HEK293 (cell line): ENCODE measurements around the gene ZNF513.

Experiments used
- BCL11A ChIP-seq: fragments of 450-650 bp; formaldehyde crosslinking; IDR thresholded peaks from 2 replicates; pipeline ENCODE4 v1.5.1; 2016; ENCODE audit warnings: low read depth, missing biosample characterization, missing genetic modification characterization
- HOXD13 ChIP-seq: sonication (generic); formaldehyde crosslinking; IDR thresholded peaks from 2 replicates; pipeline ENCODE4 v1.8.0; 2022; ENCODE audit warnings: missing genetic modification reagents, borderline replicate concordance
- KLF8 ChIP-seq: fragments of 450-650 bp; formaldehyde crosslinking; IDR thresholded peaks from 2 replicates; pipeline ENCODE4 v1.5.1; 2016; ENCODE audit warnings: missing biosample characterization, missing genetic modification characterization
- PRDM10 ChIP-seq: fragments of 450-650 bp; formaldehyde crosslinking; IDR thresholded peaks from 2 replicates; pipeline ENCODE4 v1.5.1; 2016; ENCODE audit warnings: missing biosample characterization, missing genetic modification characterization
- SETDB1 ChIP-seq: IDR thresholded peaks from one replicate; pipeline ENCODE4 v1.6.1; 2017; ENCODE audit warnings: mild to moderate bottlenecking, low read length, moderate library complexity, mixed read lengths; ENCODE audit not compliant: insufficient read length
- SP7 ChIP-seq: fragments of 450-650 bp; formaldehyde crosslinking; IDR thresholded peaks from 2 replicates; pipeline ENCODE4 v1.5.1; 2016; ENCODE audit warnings: missing biosample characterization, missing genetic modification characterization
- YY1 ChIP-seq: fragments of 450-650 bp; formaldehyde crosslinking; IDR thresholded peaks from 2 replicates; pipeline ENCODE4 v1.5.1; 2018; ENCODE audit warnings: missing biosample characterization, missing genetic modification characterization
- YY2 ChIP-seq: fragments of 450-650 bp; formaldehyde crosslinking; IDR thresholded peaks from 2 replicates; pipeline ENCODE4 v1.5.1; 2016; ENCODE audit warnings: missing biosample characterization, missing genetic modification characterization
- ZBTB20 ChIP-seq: fragments of 450-650 bp; formaldehyde crosslinking; IDR thresholded peaks from 2 replicates; pipeline ENCODE4 v1.5.1; 2016; ENCODE audit warnings: missing biosample characterization, missing genetic modification characterization
- ZBTB21 ChIP-seq: fragments of 450-650 bp; formaldehyde crosslinking; IDR thresholded peaks from 2 replicates; pipeline ENCODE4 v1.5.1; 2017; ENCODE audit warnings: missing biosample characterization, missing genetic modification characterization
- ZNF112 ChIP-seq: fragments of 450-650 bp; formaldehyde crosslinking; IDR thresholded peaks from 2 replicates; pipeline ENCODE4 v1.5.0; 2017; ENCODE audit warnings: missing biosample characterization, missing genetic modification characterization
- ZNF138 ChIP-seq: fragments of 450-650 bp; formaldehyde crosslinking; IDR thresholded peaks from 2 replicates; pipeline ENCODE4 v1.5.1; 2016; ENCODE audit warnings: missing biosample characterization, missing genetic modification characterization, borderline replicate concordance
- ZNF2 ChIP-seq: fragments of 450-650 bp; formaldehyde crosslinking; IDR thresholded peaks from 2 replicates; pipeline ENCODE4 v1.5.1; 2016; ENCODE audit warnings: missing biosample characterization, missing genetic modification characterization
- ZNF221 ChIP-seq: fragments of 450-650 bp; formaldehyde crosslinking; IDR thresholded peaks from 2 replicates; pipeline ENCODE4 v1.5.1; 2017; ENCODE audit warnings: missing biosample characterization, missing genetic modification characterization, borderline replicate concordance
- ZNF280D ChIP-seq: fragments of 450-650 bp; formaldehyde crosslinking; IDR thresholded peaks from 2 replicates; pipeline ENCODE4 v1.5.1; 2016; ENCODE audit warnings: missing biosample characterization, missing genetic modification characterization
- ZNF354C ChIP-seq: fragments of 450-650 bp; formaldehyde crosslinking; IDR thresholded peaks from 2 replicates; pipeline ENCODE4 v1.5.1; 2016; ENCODE audit warnings: missing biosample characterization, missing genetic modification characterization, low read depth, borderline replicate concordance
- ZNF394 ChIP-seq: fragments of 450-650 bp; formaldehyde crosslinking; IDR thresholded peaks from 2 replicates; pipeline ENCODE4 v1.5.1; 2016; ENCODE audit warnings: missing biosample characterization, missing genetic modification characterization, mild to moderate bottlenecking, moderate library complexity, borderline replicate concordance
- ZNF449 ChIP-seq: fragments of 450-650 bp; formaldehyde crosslinking; IDR thresholded peaks from 2 replicates; pipeline ENCODE4 v1.5.1; 2017; ENCODE audit warnings: missing biosample characterization, mild to moderate bottlenecking, missing genetic modification characterization, moderate library complexity
- ZNF48 ChIP-seq: fragments of 450-650 bp; formaldehyde crosslinking; IDR thresholded peaks from 2 replicates; pipeline ENCODE4 v1.5.1; 2016; ENCODE audit warnings: missing biosample characterization, missing genetic modification characterization
- ZNF501 ChIP-seq: fragments of 450-650 bp; formaldehyde crosslinking; IDR thresholded peaks from 2 replicates; pipeline ENCODE4 v1.5.1; 2016; ENCODE audit warnings: missing biosample characterization, missing genetic modification characterization
- ZNF513 ChIP-seq: fragments of 450-650 bp; IDR thresholded peaks from 2 replicates; pipeline ENCODE4 v1.5.1; 2018; ENCODE audit warnings: missing biosample characterization, missing genetic modification characterization
- ZNF529 ChIP-seq: fragments of 450-650 bp; formaldehyde crosslinking; IDR thresholded peaks from 2 replicates; pipeline ENCODE4 v1.5.1; 2017; ENCODE audit warnings: missing genetic modification characterization, missing biosample characterization; ENCODE audit not compliant: insufficient replicate concordance
- ZNF558 ChIP-seq: fragments of 450-650 bp; formaldehyde crosslinking; IDR thresholded peaks from 2 replicates; pipeline ENCODE4 v1.5.1; 2016; ENCODE audit warnings: missing biosample characterization, missing genetic modification characterization
- ZNF645 ChIP-seq: fragments of 450-650 bp; formaldehyde crosslinking; IDR thresholded peaks from 2 replicates; pipeline ENCODE4; 2016; ENCODE audit warnings: missing biosample characterization, missing genetic modification characterization
- ZNF747 ChIP-seq: fragments of 450-650 bp; formaldehyde crosslinking; IDR thresholded peaks from 2 replicates; pipeline ENCODE4 v1.5.1; 2016; ENCODE audit warnings: missing biosample characterization, missing genetic modification characterization
- ZNF776 ChIP-seq: fragments of 450-650 bp; formaldehyde crosslinking; IDR thresholded peaks from 2 replicates; pipeline ENCODE4 v1.5.0; 2017; ENCODE audit warnings: missing biosample characterization, missing genetic modification characterization, borderline replicate concordance
- ZSCAN4 ChIP-seq: fragments of 450-650 bp; formaldehyde crosslinking; IDR thresholded peaks from 2 replicates; pipeline ENCODE4 v1.5.1; 2017; ENCODE audit warnings: missing biosample characterization, missing genetic modification characterization

The ZNF513 gene

GRCh38 chr2:27356382-27357181 is 24.0 kb downstream of the ZNF513 start, which contains the start of gene GTF3C2 (continued):
- TF ChIP-seq ZNF394 (tag by site-specific recombination) (no peak; the same call in 1 of the 2 replicates), SP7 (tag by site-specific recombination) (peak; percentile 65; the same call in 1 of the 2 replicates), ZNF501 (tag by site-specific recombination) (peak; percentile 64), ZSCAN4 (tag by site-specific recombination) (no peak), ZNF138 (tag by site-specific recombination) (no peak), PRDM10 (tag by site-specific recombination) (peak; percentile 100), ZNF112 (no peak), ZBTB21 (tag by site-specific recombination) (peak; percentile 43; the same call in 1 of the 2 replicates), HOXD13 (CRISPR knock-in tag) (0 out of 2 replicates have a peak, but pooled peaks have one; percentile 55), SETDB1 (no peak), ZNF776 (tag by site-specific recombination) (no peak), ZNF449 (peak; percentile 67), ZNF747 (no peak), ZNF529 (tag by site-specific recombination) (no peak), ZNF221 (tag by site-specific recombination) (no peak), KLF8 (tag by site-specific recombination) (peak; percentile 51), BCL11A (no peak), ZNF48 (tag by site-specific recombination) (no peak), YY1 (tag by site-specific recombination) (peak; percentile 76; the same call in 1 of the 2 replicates), ZNF280D (tag by site-specific recombination) (no peak), ZNF558 (tag by site-specific recombination) (no peak), ZNF354C (tag by site-specific recombination) (no peak), ZBTB20 (tag by site-specific recombination) (peak; percentile 99), ZNF645 (tag by site-specific recombination) (no peak), YY2 (tag by site-specific recombination) (peak; percentile 65), ZNF513 (tag by site-specific recombination) (no peak), ZNF2 (tag by site-specific recombination) (no peak)
